Neural cell (in vitro differentiated cells): ENCODE measurements around the gene SLC26A4. TPM values are rescaled to one million over a fixed set of nuclear protein-coding genes. Genes with fewer than 3 reads are reported as not detected.

Source experiments
- H2AFZ ChIP-seq: fragments of 200-600, 300-800 bp; sonication (generic), shearing (Covaris generic); 2 replicates; pipeline ENCODE4 v1.6.0; 2014; ENCODE audit warnings: low read depth, mild to moderate bottlenecking, antibody characterized with exemption, low read length, moderate library complexity
- H3F3A ChIP-seq: fragments of 200-600 bp; shearing (Covaris generic); 2 replicates; pipeline ENCODE4 v1.6.1; 2016; ENCODE audit warnings: mild to moderate bottlenecking, moderate library complexity, mixed read lengths, antibody characterized with exemption, low read length; ENCODE audit not compliant: insufficient read depth, poor library complexity, severe bottlenecking
- H3K27ac ChIP-seq: fragments of 200-600, 300-800 bp; sonication (generic), shearing (Covaris generic); 2 replicates; pipeline ENCODE4 v1.5.1; 2014; ENCODE audit warnings: mild to moderate bottlenecking, low read length, moderate library complexity
- H3K27me3 ChIP-seq: fragments of 300-800, 200-600 bp; sonication (generic), shearing (Covaris generic); 2 replicates; pipeline ENCODE4 v1.6.0; 2014; ENCODE audit warnings: mild to moderate bottlenecking, low read depth, low read length, moderate library complexity; ENCODE audit not compliant: insufficient read depth
- H3K36me3 ChIP-seq: fragments of 300-800, 200-600 bp; sonication (generic), shearing (Covaris generic); 2 replicates; pipeline ENCODE4 v1.5.1; 2014; ENCODE audit warnings: mild to moderate bottlenecking, antibody characterized with exemption, low read length, moderate library complexity; ENCODE audit not compliant: insufficient read depth
- H3K4me2 ChIP-seq: fragments of 300-800, 200-600 bp; sonication (generic), shearing (Covaris generic); 2 replicates; pipeline ENCODE4 v1.6.0; 2014; ENCODE audit warnings: mild to moderate bottlenecking, low read length
- H3K4me3 ChIP-seq: fragments of 300-800, 200-600 bp; sonication (generic), shearing (Covaris generic); 2 replicates; pipeline ENCODE4 v1.5.1; 2014; ENCODE audit warnings: mild to moderate bottlenecking, low read length, moderate library complexity
- H3K79me2 ChIP-seq: fragments of 200-600 bp; shearing (Covaris generic); replicated peaks from 2 replicates; pipeline ENCODE4 v1.6.0; 2014; ENCODE audit warnings: mild to moderate bottlenecking, low read length, moderate library complexity; ENCODE audit not compliant: insufficient read depth
- H3K9ac ChIP-seq: fragments of 300-800, 200-600 bp; sonication (generic), shearing (Covaris generic); 2 replicates; pipeline ENCODE4 v1.6.1; 2016; ENCODE audit warnings: mild to moderate bottlenecking, low read length, mixed read lengths
- H3K9me2 ChIP-seq: fragments of 200-600 bp; shearing (Covaris generic); 2 replicates; pipeline ENCODE4 v1.6.1; 2016; ENCODE audit warnings: mild to moderate bottlenecking, low read length, mixed read lengths; ENCODE audit not compliant: insufficient read depth
- H3K9me3 ChIP-seq: fragments of 200-600, 300-800 bp; sonication (generic), shearing (Covaris generic); 2 replicates; pipeline ENCODE4 v1.6.1; 2016; ENCODE audit warnings: mild to moderate bottlenecking, mixed run types, low read length, moderate library complexity, mixed read lengths
- H4K20me1 ChIP-seq: fragments of 200-600 bp; shearing (Covaris generic); 2 replicates; pipeline ENCODE4 v1.6.1; 2016; ENCODE audit warnings: mild to moderate bottlenecking, mixed run types; ENCODE audit not compliant: insufficient read depth
- CTCF ChIP-seq: fragments of 450-650 bp; IDR thresholded peaks from 2 replicates; pipeline ENCODE4 v1.5.1; 2014; ENCODE audit warnings: antibody characterized with exemption, mild to moderate bottlenecking, moderate library complexity; ENCODE audit not compliant: poor library complexity, severe bottlenecking
- EP300 ChIP-seq: fragments of 450-650 bp; conservative IDR thresholded peaks from 2 replicates; pipeline ENCODE4 v1.6.1; 2014; ENCODE audit warnings: antibody characterized with exemption, mild to moderate bottlenecking, moderate library complexity; ENCODE audit not compliant: poor library complexity, severe bottlenecking
- EZH2 ChIP-seq: fragments of 200-600, 300-800 bp; shearing (Covaris generic), sonication (generic); IDR thresholded peaks from 2 replicates; pipeline ENCODE4 v1.6.1; 2014; ENCODE audit warnings: antibody characterized with exemption, low read length, borderline replicate concordance, mild to moderate bottlenecking; ENCODE audit not compliant: insufficient read depth, poor library complexity, severe bottlenecking
- MXI1 ChIP-seq: fragments of 450-650 bp; conservative IDR thresholded peaks from 2 replicates; pipeline ENCODE4 v1.6.1; 2014; ENCODE audit warnings: antibody characterized with exemption, mild to moderate bottlenecking; ENCODE audit not compliant: poor library complexity, severe bottlenecking
- POLR2AphosphoS5 ChIP-seq: IDR thresholded peaks from 2 replicates; pipeline ENCODE4 v1.6.1; 2012
- RAD21 ChIP-seq: fragments of 450-650 bp; conservative IDR thresholded peaks from 2 replicates; pipeline ENCODE4 v1.6.1; 2014; ENCODE audit warnings: antibody characterized with exemption, mild to moderate bottlenecking, moderate library complexity
- REST ChIP-seq: IDR thresholded peaks from 2 replicates; pipeline ENCODE4 v1.6.1; 2012; ENCODE audit warnings: borderline replicate concordance
- SMC3 ChIP-seq: fragments of 450-650 bp; conservative IDR thresholded peaks from 2 replicates; pipeline ENCODE4 v1.6.1; 2014; ENCODE audit warnings: antibody characterized with exemption, mild to moderate bottlenecking, moderate library complexity; ENCODE audit not compliant: poor library complexity
- TAF1 ChIP-seq: IDR thresholded peaks from 2 replicates; pipeline ENCODE4 v1.6.1; 2012; ENCODE audit warnings: low read depth
- polyA plus RNA-seq: library from polyadenylated mRNA; depleted of rRNA; stranded (reverse); fragments of >200 nt; gene quantifications from 2 replicates; pipeline ENCODE4 v1.2.3, GENCODE V29; 2014

SLC26A4 gene
- polyA plus RNA-seq, 1 donor from 2014 or later = not detected

- Histone ChIP-seq H3F3A (no peaks in the 10 kb centered on the region), H3K9me2 (no peaks in the 10 kb centered on the region), H3K36me3 (no peaks in the 10 kb centered on the region), H3K4me3 (peak overlapping the region; percentile 86), H3K27me3 (peaks cover 60% of the 10 kb centered on the region), H3K79me2 (no peaks in the 10 kb centered on the region), H3K4me2 (peak overlapping the region; percentile 60), H3K9me3 (no peaks in the 10 kb centered on the region), H2AFZ (no peak overlapping the region), H3K9ac (peak overlapping the region; percentile 42), H3K27ac (no peak overlapping the region), H4K20me1 (no peaks in the 10 kb centered on the region)
- no peak for TF ChIP-seq TAF1
- peak; percentile 46 for TF ChIP-seq RAD21
- no peak for TF ChIP-seq POLR2AphosphoS5
- peak; percentile 48 for TF ChIP-seq SMC3
- TF ChIP-seq EP300 = no peak
- TF ChIP-seq MXI1 = peak; percentile 46
- peak; percentile 1 for TF ChIP-seq REST
- no peak for TF ChIP-seq EZH2
- TF ChIP-seq CTCF = peak; percentile 52
These were observed 645 bp downstream of the SLC26A4 start for GRCh38 chr7:107661081-107661864.

GRCh38 chr7:107661865-107662379, 1.3 kb downstream of the SLC26A4 start:
- Histone ChIP-seq H3F3A (no peaks in the 10 kb centered on the region), H3K79me2 (no peaks in the 10 kb centered on the region), H3K9me3 (no peaks in the 10 kb centered on the region), H3K27me3 (peaks cover 60% of the 10 kb centered on the region), H3K4me2 (peak overlapping the region; percentile 60), H2AFZ (no peak overlapping the region), H3K9ac (peak overlapping the region; percentile 42), H3K27ac (no peak overlapping the region), H3K4me3 (peak overlapping the region; percentile 86), H4K20me1 (no peaks in the 10 kb centered on the region), H3K36me3 (no peaks in the 10 kb centered on the region), H3K9me2 (no peaks in the 10 kb centered on the region)
- TF ChIP-seq MXI1 = peak; percentile 1
- peak; percentile 31 for TF ChIP-seq CTCF
- no peak for TF ChIP-seq REST
